GM18858 (cell line): Measurements from ENCODE around the gene HSFX1.

Experiments
- ATAC-seq: cut with Tn5 transposase; IDR thresholded peaks from one replicate; pipeline ENCODE4 v1.9.1; 2021; ENCODE audit not compliant: unreplicated experiment

Gene HSFX1

DNA sequence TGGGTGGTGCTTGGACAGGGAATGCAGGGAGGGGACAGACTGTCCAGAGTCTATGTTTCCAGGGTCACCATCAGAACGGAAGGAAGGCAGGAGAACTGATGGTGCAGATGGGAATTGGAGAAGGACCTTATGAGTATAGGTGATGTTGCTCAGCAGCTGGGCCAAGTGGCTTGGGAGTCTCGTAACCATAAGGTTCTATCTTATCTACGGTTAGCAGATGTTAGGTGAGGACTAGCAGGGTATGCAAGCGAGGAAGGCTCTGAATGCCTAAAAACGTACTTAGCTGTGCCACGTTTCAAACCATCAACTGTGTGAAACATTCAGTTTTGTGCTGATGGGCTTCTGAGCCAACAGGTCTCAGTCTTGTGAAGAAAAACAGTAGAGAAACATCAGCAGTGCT is 30.2 kb downstream of the HSFX1 start:
- no peak for ATAC-seq

DNA sequence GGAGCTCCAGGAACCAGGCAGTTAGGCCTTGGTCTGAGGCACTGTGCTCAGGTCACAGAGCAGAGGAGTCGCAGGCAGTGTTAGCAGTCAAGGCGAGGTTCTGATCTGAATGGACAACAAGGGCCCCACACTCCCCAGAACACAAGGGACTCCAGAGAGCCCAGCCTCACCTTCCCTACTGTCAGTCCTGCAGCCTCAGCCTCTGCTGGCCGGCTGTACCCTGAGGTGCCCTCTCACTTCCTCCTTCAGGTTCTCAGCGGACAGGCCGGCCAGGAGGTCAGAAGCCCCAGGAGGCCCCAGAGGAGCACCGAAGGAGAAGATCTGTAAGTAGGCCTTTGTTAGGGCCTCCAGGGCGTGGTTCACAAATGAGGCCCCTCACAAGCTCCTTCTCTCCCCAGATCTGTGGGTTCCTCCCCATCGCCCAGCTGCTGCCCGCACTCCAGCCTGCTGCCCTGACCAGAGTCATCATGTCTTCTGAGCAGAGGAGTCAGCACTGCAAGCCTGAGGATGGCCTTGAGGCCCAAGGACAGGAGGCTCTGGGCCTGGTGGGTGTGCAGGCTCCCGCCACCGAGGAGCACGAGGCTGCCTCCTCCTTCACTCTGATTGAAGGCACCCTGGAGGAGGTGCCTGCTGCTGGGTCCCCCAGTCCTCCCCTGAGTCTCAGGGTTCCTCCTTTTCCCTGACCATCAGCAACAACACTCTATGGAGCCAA is 34.0 kb downstream of the HSFX1 start:
- no peak for ATAC-seq

DNA sequence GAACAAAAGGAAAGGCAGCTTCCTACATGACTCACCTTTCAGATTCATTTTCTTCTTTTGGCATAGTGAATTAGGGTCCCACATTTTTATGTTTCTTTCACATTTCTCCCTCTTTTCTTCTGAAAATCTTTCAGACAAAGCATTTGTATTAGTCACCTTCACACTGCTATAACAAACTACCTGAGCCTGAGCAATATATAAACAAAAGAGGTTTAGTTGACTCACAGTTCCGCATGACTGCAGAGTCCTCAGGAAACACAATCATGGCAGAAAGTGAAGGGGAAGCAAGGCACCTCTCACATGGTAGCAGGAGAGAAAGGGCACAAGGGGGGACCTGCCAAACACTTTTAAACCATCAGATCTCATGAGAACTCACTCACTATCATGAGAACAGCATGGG is 44.8 kb downstream of the HSFX1 start:
- no peak for ATAC-seq

DNA sequence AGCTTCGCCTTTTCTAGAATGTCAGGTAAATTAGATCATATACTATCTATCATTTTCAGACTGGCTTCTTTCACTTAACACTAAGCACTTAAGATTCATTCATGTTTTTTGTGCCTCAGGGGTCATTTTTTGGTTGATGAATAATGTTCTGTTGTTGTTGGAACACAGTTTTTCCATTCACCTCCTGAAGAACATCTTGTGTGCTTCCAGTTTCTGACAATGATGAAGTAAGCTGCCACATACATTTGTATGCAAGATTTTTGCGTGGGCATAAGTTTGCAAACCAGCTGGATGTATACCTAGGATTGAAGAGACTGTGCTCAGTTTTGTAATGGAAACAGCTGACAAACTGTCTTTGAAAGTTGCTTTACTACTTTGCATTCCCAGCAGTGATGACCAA is 45.5 kb downstream of the HSFX1 start:
- no peak for ATAC-seq

DNA sequence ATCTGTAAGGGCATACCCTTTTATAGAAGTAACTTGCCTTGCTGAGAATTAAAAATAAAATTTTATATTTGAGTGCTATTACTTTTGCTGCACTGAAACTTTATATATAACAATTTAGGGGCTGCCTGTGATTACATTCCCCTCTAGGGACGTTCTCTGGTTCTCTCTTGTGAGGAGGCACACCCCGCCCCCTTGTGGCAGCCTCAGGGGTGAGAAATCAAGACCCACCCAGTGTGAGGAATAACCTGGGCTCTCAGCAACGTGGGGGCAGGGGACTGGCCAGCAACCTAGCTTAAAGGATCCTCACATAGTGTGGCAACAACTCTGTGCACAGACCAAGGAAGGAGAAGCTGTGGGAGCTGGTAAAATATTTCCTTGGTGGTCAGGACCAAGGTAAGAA is 51.6 kb downstream of the HSFX1 start:
- ATAC-seq, result no peak
